Caki2 (cell line): ENCODE measurements around the gene EPHA10. TPM values are rescaled to one million over a fixed set of nuclear protein-coding genes. Genes with fewer than 3 reads are reported as not detected.
A peak's percentile ranks its signal among the peaks of the same experiment; 100 is the strongest.
"Not testable (repeated sequence)": the region's sequence is repeated elsewhere in the genome, so short reads cannot be mapped to it uniquely, and the experiment has no call there.

Source experiments
- DNase-seq: peaks from one replicate; pipeline ENCODE4 v3.0.0-alpha.2; 2015; ENCODE audit warnings: low read depth
- in situ Hi-C: cut with HindIII; loops from 2 replicates; pipeline ENCODE4 v1.10.0; 2016; ENCODE audit warnings: low sequenced_read_pairs, low pct_unique_long_range_greater_than_20kb, mixed read lengths
- total RNA-seq: library from RNA; depleted of rRNA; stranded (reverse); fragments of >200 nt; shearing (Covaris generic); gene quantifications from 2 replicates; pipeline ENCODE4 v1.2.3, GENCODE V29; 2014; ENCODE audit warnings: low replicate concordance

Gene EPHA10
- total RNA-seq, 1 experiment from 2014 or later = not detected

- in situ Hi-C loops = no loop called here
- DNase-seq = no peak
These were observed 18.1 kb downstream of the EPHA10 start for GRCh38 chr1:37746806-37747205.

- in situ Hi-C loops = no loop called here
- no peak for DNase-seq
These were observed 23.3 kb downstream of the EPHA10 start for GRCh38 chr1:37741662-37742061.

- no peak for DNase-seq
- in situ Hi-C loops = no loop called here
These were observed 23.8 kb downstream of the EPHA10 start for GRCh38 chr1:37741130-37741529.

GRCh38 chr1:37739222-37739621 is 25.7 kb downstream of the EPHA10 start:
- DNase-seq = peak; percentile 12

DNA sequence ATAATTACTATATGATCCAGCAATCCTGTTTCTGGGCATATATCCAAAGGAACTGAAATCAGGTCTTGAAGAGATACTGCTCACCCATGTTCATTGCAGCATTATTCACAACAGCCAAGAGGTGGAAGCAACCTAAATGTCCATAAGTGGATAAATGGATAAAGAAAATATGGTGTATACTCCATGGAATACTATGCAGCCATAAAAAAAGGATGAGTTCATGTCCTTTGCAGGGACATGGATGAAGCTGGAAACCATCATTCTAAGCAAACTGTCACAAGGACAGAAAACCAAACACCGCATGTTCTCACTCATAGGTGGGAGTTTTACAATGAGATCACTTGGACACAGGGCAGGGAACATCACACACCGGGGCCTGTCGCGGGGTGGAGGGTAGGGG is 26.3 kb downstream of the EPHA10 start:
- DNase-seq, in situ Hi-C loops: not testable (repeated sequence)

More at GRCh38 chr1:37739222-37739621, 25.7 kb downstream of the EPHA10 start:
- in situ Hi-C loops = no loop called here

- DNase-seq, in situ Hi-C loops: not testable (repeated sequence)
These were observed 26.9 kb downstream of the EPHA10 start for GRCh38 chr1:37737975-37738374.

- no peak for DNase-seq
- in situ Hi-C loops = no loop called here
These were observed 30.0 kb downstream of the EPHA10 start for GRCh38 chr1:37734629-37735591.

DNA sequence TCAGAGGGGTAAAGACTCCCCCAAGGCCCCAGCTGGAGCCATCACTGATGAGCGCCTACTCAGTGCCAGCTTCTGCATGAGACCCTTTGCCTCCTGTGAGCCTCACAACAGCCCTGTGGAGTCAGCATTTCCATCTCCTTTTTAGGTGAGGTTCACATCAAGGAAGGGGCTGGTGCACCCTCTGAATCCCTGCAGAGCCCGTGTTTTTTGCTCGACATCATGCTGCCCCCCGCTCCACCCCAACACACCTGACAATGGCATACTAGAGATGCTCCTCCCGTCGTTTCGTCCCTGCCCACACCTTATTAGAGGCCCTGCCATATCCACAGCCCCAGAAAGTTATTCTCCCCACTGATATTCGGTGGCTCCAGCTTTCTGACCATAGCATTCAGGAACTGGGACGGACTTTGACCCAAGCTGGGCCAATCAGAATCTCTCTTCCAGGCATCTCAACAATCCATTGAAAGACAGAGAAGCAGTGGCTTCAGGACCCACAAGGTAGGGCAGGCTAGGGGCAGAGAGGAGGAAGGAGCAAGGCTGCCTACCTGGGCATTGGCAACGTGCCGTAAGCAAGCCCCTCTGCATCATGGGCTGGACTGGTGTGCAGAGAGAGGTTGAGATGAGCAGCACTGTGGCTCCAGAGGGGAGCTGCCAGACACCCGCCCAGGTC is 32.7 kb downstream of the EPHA10 start:
- in situ Hi-C loops = no loop called here
- no peak for DNase-seq

GRCh38 chr1:37731312-37732019 is 33.5 kb downstream of the EPHA10 start:
- no peak for DNase-seq
- in situ Hi-C loops = no loop called here

DNA sequence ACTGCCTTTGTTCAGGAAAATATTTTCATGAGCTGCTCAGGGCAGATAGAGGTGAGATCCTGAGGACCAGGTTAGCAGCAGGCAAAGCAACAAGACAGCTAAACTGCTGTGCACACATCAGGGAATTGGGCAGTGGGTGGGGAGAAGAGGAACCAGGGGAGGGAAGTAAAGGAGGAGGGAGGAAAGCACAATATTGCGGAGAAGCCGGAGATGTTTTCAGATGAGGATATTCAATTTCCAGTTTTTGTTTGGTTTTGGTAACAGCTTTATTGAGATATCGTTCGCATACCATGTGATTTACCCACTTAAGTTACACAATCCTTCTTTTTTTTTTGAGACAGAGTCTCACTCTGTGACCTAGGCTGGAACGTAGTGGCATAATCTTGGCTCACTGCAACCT is 34.5 kb downstream of the EPHA10 start:
- in situ Hi-C loops = no loop called here
- DNase-seq = no peak

GRCh38 chr1:37728416-37728815 is 36.5 kb downstream of the EPHA10 start:
- in situ Hi-C loops = no loop called here

DNA sequence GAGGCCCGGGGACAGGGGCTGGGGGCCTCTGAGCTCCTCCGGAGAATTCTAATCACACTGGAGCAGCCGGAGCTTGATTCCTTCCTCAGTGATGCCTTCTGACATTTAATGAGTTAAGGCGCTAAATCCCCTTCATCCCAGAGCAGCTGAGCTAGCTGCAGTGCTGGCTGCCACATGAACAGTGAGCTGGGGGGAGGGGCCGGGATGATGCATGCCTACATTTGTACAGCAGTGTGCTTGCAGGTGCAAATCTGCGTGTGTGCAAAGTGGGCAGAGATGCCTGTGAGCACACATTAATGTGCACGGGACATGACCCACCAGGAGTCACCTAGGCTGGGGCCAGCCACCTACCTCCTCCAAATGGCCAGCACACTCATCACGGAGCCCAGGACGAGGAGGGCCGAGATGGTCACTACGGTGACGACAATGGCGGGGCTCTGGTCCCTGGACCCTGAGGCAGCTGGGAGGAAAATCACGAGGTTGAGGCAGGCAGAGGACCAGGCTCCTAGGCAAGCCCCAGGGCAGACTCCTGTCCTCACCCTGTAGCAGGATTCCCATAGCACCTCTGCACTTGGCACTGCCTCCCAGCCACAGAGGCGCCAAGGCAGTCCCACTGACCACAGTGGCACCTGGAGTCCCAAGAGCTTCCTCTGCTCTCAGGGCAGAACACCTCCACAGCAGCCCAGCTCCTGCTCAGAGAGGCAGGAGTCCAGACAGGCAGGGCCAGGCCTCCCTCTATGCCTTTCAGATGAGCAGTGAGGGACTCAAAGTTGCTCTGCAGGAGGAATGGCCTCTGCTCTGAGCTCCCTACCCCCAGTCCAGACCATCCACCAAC is 38.0 kb downstream of the EPHA10 start:
- in situ Hi-C loops = no loop called here
- no peak for DNase-seq

More at GRCh38 chr1:37728416-37728815, 36.5 kb downstream of the EPHA10 start:
- DNase-seq = no peak

DNA sequence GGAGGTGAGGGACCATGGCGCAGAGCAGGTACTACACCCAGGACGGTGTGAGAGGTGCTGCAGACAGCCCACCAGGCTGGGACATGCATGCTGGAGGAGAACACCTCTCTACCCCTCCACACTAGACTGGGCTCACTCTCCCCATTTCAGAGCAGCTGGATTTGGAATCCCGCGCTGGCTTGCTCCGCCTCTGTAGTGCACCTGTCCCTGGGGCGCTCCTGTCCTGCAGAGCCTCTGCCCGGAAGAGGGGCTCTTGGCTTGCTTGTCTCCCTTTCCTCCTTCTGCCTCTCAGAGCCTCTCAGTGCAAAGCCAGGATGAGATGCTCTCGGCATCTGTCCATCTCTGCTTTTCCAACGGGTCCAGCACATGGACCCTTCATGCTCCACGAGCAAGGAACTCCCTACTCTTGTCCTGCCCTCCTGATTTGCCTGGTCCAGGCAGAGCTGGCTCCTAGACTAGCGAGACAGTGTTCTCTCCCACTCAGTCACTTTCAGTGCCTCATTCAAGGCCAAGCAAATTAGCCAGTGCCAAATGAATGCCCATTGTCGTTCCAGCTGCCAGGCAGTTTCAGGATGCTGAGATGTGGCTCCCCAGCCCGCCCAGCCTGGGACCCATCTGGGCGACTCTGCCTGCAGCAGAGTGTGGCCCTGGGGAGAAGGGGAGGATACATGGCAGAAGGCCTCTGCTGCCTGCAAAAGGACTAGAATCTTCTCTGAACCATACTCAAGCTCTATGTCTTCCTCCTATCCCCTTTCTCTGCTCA is 38.9 kb downstream of the EPHA10 start:
- in situ Hi-C loops = no loop called here
- DNase-seq = no peak

DNA sequence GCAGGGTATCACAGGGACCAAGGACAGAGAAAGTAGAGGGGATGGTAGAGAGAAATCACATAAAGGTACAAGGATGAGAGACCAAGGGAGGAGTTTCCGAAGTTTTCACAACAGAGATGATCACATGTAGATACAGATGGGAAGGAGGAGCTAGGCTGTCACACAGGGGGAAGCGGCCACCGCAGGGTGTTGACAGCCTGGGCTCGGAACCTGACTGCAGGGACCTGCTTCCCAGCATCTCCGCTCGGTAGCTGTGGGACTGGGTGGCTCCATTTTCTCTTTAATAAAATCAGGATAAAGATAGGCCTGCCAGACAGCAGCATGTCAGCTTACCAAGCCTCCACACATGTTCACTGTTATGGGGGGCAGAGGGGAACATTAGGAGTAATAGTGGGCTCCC is 40.3 kb downstream of the EPHA10 start:
- in situ Hi-C loops = no loop called here
- no peak for DNase-seq

GRCh38 chr1:37723390-37724078 is 41.4 kb downstream of the EPHA10 start:
- no peak for DNase-seq
- in situ Hi-C loops = no loop called here

- no peak for DNase-seq
- in situ Hi-C loops = no loop called here
These were observed 41.9 kb downstream of the EPHA10 start for GRCh38 chr1:37723072-37723389.
